H9 (cell line): ENCODE measurements around the gene DLST. TPM values are rescaled to one million over a fixed set of nuclear protein-coding genes. Genes with fewer than 3 reads are reported as not detected.

ENCODE experiments used
- DNase-seq: peaks from one replicate; pipeline ENCODE4 v3.0.0-alpha.2; 2017
- H2AFZ ChIP-seq: one replicate; pipeline ENCODE4 v1.6.1; 2013; ENCODE audit warnings: mild to moderate bottlenecking, low read length, control low read depth, moderate library complexity
- H2AK5ac ChIP-seq: 2 replicates; pipeline ENCODE4 v1.6.1; 2013; ENCODE audit warnings: low read length, control low read depth, mixed read lengths; ENCODE audit not compliant: insufficient read length
- H2BK120ac ChIP-seq: one replicate; pipeline ENCODE4 v1.6.1; 2013; ENCODE audit warnings: low read depth, mild to moderate bottlenecking, low read length, control low read depth, inconsistent platforms; ENCODE audit not compliant: poor library complexity, severe bottlenecking
- H2BK12ac ChIP-seq: 2 replicates; pipeline ENCODE4 v1.6.1; 2013; ENCODE audit warnings: low read length, control low read depth, mixed read lengths, low read depth; ENCODE audit not compliant: insufficient read length
- H2BK15ac ChIP-seq: 2 replicates; pipeline ENCODE4 v1.6.1; 2013; ENCODE audit warnings: low read depth, low read length, control low read depth
- H2BK20ac ChIP-seq: one replicate; pipeline ENCODE4 v1.6.1; 2013; ENCODE audit warnings: low read depth, mild to moderate bottlenecking, low read length, control low read depth, inconsistent platforms; ENCODE audit not compliant: poor library complexity, severe bottlenecking
- H2BK5ac ChIP-seq: 2 replicates; pipeline ENCODE4 v1.6.1; 2013; ENCODE audit warnings: low read length, control low read depth, mixed read lengths; ENCODE audit not compliant: insufficient read length
- H3K14ac ChIP-seq: 2 replicates; pipeline ENCODE4 v1.6.1; 2013; ENCODE audit warnings: low read length, control low read depth; ENCODE audit not compliant: insufficient read depth
- H3K18ac ChIP-seq: 2 replicates; pipeline ENCODE4 v1.6.1; 2013; ENCODE audit warnings: low read depth, mild to moderate bottlenecking, mixed read lengths, low read length, control low read depth; ENCODE audit not compliant: insufficient read length
- H3K23ac ChIP-seq: 2 replicates; pipeline ENCODE4 v1.6.1; 2013; ENCODE audit warnings: low read length, control low read depth, mixed read lengths, low read depth; ENCODE audit not compliant: insufficient read length
- H3K23me2 ChIP-seq: 2 replicates; pipeline ENCODE4 v1.6.1; 2013; ENCODE audit warnings: low read depth, mild to moderate bottlenecking, mixed read lengths, low read length, control low read depth; ENCODE audit not compliant: insufficient read length, poor library complexity, severe bottlenecking
- H3K27ac ChIP-seq: 2 replicates; pipeline ENCODE4 v1.5.1; 2013; ENCODE audit warnings: low read length, control low read depth, mixed read lengths, low read depth; ENCODE audit not compliant: insufficient read length
- H3K27me3 ChIP-seq: 2 replicates; pipeline ENCODE4 v1.6.1; 2013; ENCODE audit warnings: low read length, control low read depth, inconsistent platforms; ENCODE audit not compliant: insufficient read depth
- H3K4ac ChIP-seq: 2 replicates; pipeline ENCODE4 v1.6.1; 2013; ENCODE audit warnings: low read depth, mild to moderate bottlenecking, control low read depth, inconsistent platforms, low read length, moderate library complexity
- H3K4me1 ChIP-seq: 2 replicates; pipeline ENCODE4 v1.6.1; 2013; ENCODE audit warnings: low read length, control low read depth, inconsistent platforms; ENCODE audit not compliant: insufficient read depth
- H3K4me2 ChIP-seq: 2 replicates; pipeline ENCODE4 v1.6.1; 2013; ENCODE audit warnings: low read length, control low read depth, mixed read lengths; ENCODE audit not compliant: insufficient read length, insufficient read depth
- H3K56ac ChIP-seq: 2 replicates; pipeline ENCODE4 v1.6.1; 2013; ENCODE audit warnings: low read depth, mild to moderate bottlenecking, mixed read lengths, low read length, control low read depth; ENCODE audit not compliant: insufficient read length
- H3K79me1 ChIP-seq: 2 replicates; pipeline ENCODE4 v1.6.1; 2013; ENCODE audit warnings: low read depth, mild to moderate bottlenecking, moderate library complexity, low read length, control low read depth, inconsistent platforms; ENCODE audit not compliant: insufficient read depth, poor library complexity, severe bottlenecking
- H3K79me2 ChIP-seq: 2 replicates; pipeline ENCODE4 v1.6.1; 2013; ENCODE audit warnings: low read length, control low read depth, inconsistent platforms; ENCODE audit not compliant: insufficient read depth
- H3K9ac ChIP-seq: 2 replicates; pipeline ENCODE4 v1.6.1; 2013; ENCODE audit warnings: low read length, control low read depth, mixed read lengths; ENCODE audit not compliant: insufficient read length; ENCODE audit errors: extremely low read depth
- H3K9me3 ChIP-seq: one replicate; pipeline ENCODE4 v1.6.1; 2013; ENCODE audit warnings: low read depth, low read length, inconsistent platforms; ENCODE audit not compliant: control insufficient read depth
- H3T11ph ChIP-seq: one replicate; pipeline ENCODE4 v1.6.1; 2013; ENCODE audit warnings: mild to moderate bottlenecking, low read length, control low read depth, inconsistent platforms
- H4K20me1 ChIP-seq: one replicate; pipeline ENCODE4 v1.6.1; 2013; ENCODE audit not compliant: control insufficient read depth, insufficient read length, insufficient read depth
- H4K5ac ChIP-seq: 2 replicates; pipeline ENCODE4 v1.6.1; 2013; ENCODE audit warnings: low read depth, mild to moderate bottlenecking, mixed read lengths, low read length, control low read depth; ENCODE audit not compliant: insufficient read length
- H4K8ac ChIP-seq: replicated peaks from 2 replicates; pipeline ENCODE4 v1.6.1; 2013; ENCODE audit warnings: low read length, control low read depth, mixed read lengths, low read depth; ENCODE audit not compliant: insufficient read length
- H4K91ac ChIP-seq: 2 replicates; pipeline ENCODE4 v1.6.1; 2013; ENCODE audit warnings: low read depth, mild to moderate bottlenecking, moderate library complexity, mixed read lengths, low read length, control low read depth; ENCODE audit not compliant: insufficient read length
- H3K27ac Mint-ChIP-seq, 3 experiments: 2 replicates in 2 of 3; 3 replicates in 1 of 3; pipeline ENCODE4 v1.8.0; 2020 to 2021; ENCODE audit warnings: mixed read lengths in 3 of 3, mild to moderate bottlenecking in 1 of 3, moderate library complexity in 1 of 3
- H3K27me3 Mint-ChIP-seq: 2 replicates; pipeline ENCODE4 v1.8.0; 2021; ENCODE audit warnings: low read depth, mild to moderate bottlenecking, moderate library complexity, mixed read lengths
- H3K36me3 Mint-ChIP-seq, 3 experiments: 2 replicates in 2 of 3; 3 replicates in 1 of 3; pipeline ENCODE4 v1.8.0; 2020 to 2021; ENCODE audit warnings: low read depth in 3 of 3, mixed read lengths in 3 of 3; ENCODE audit not compliant: insufficient read depth in 1 of 3
- H3K4me1 Mint-ChIP-seq, 2 experiments: 2 replicates each; pipeline ENCODE4 v1.8.0; 2020; ENCODE audit warnings: mixed read lengths in 2 of 2
- H3K4me3 Mint-ChIP-seq, 2 experiments: 2 replicates in 1 of 2; 3 replicates in 1 of 2; pipeline ENCODE4 v1.8.0; 2020 to 2021; ENCODE audit warnings: mild to moderate bottlenecking in 2 of 2, mixed read lengths in 2 of 2, moderate library complexity in 1 of 2
- H3K9me3 Mint-ChIP-seq, 2 experiments: 2 replicates in 1 of 2; 3 replicates in 1 of 2; pipeline ENCODE4 v1.8.0; 2020; ENCODE audit warnings: mild to moderate bottlenecking in 2 of 2, mixed read lengths in 2 of 2, moderate library complexity in 1 of 2
- CTCF ChIP-seq: fragments of 200-600 bp; sonication (generic); conservative IDR thresholded peaks from 3 replicates; pipeline ENCODE4 v1.8.0; 2021; ENCODE audit warnings: antibody characterized with exemption, mild to moderate bottlenecking
- WGBS: extraction: QIAGEN DNeasy Blood & Tissue Kit; methylation state at CpG from one replicate; pipeline ENCODE4 v1.1.7; 2013; ENCODE audit warnings: missing lambda C conversion rate, low lambda C conversion rate, mixed read lengths; ENCODE audit not compliant: insufficient read length; ENCODE audit errors: extremely low coverage; 5-methylcytosine and 5-hydroxymethylcytosine counted together
- total RNA-seq: library from RNA; stranded (reverse); gene quantifications from 2 replicates; pipeline ENCODE4 v1.2.1, GENCODE V29; 2021

Gene DLST
- total RNA-seq, 1 experiment from 2014 or later = 116 TPM

GRCh38 chr14:74886001-74886400, 4.3 kb downstream of the DLST start:
- no peak for TF ChIP-seq CTCF
- Histone ChIP-seq H3K9me3 (no peaks in the 10 kb centered on the region), H3K4me1 (peaks cover 24% of the 10 kb centered on the region), H3K4ac (no peak overlapping the region), H2BK15ac (no peak overlapping the region), H2AFZ (no peak overlapping the region), H3K18ac (no peak overlapping the region), H2AK5ac (no peak overlapping the region), H3K79me2 (peaks cover 31% of the 10 kb centered on the region; the same call in 1 of the 2 replicates), H3K4me2 (peak overlapping the region; percentile 45), H3K23ac (no peak overlapping the region), H2BK20ac (no peak overlapping the region), H4K91ac (no peak overlapping the region), H3K9ac (no peak overlapping the region), H3K27ac (peak overlapping the region; percentile 94), H3T11ph (no peak overlapping the region), H2BK5ac (peak overlapping the region; percentile 23), H3K14ac (no peak overlapping the region), H2BK12ac (no peak overlapping the region), H4K5ac (no peak overlapping the region), H3K23me2 (peaks cover 11% of the 10 kb centered on the region), H3K27me3 (no peaks in the 10 kb centered on the region), H3K56ac (no peak overlapping the region), H4K20me1 (no peaks in the 10 kb centered on the region), H3K79me1 (peaks cover 28% of the 10 kb centered on the region), H4K8ac (no peak overlapping the region), H2BK120ac (no peak overlapping the region)
- no CpG with 5 or more reads among the region's 3 CpGs for WGBS
- Mint-ChIP-seq H3K36me3 (peaks cover 19 to 37% (median 26%) of the 10 kb centered on the region in 3 experiments), H3K4me1 (peaks cover 58 to 64% of the 10 kb centered on the region in 2 experiments), H3K9me3 (no peaks in the 10 kb centered on the region; a peak in 1 of 5 replicates), H3K27ac (peak overlapping the region; percentile 74 to 96 (median 95)), H3K27me3 (no peaks in the 10 kb centered on the region), H3K4me3 (peak overlapping the region; percentile 35 to 46)
- peak; percentile 73 for DNase-seq
